Breast epithelium (tissue), 3 donors: ENCODE measurements around the gene CARD14.

Experiments used
- CTCF ChIP-seq, 3 donors: fragments of 450-650 bp; IDR thresholded peaks; one replicate each; pipeline ENCODE4 v1.5.1; 2016 to 2017; ENCODE audit warnings: antibody characterized with exemption in 3 of 3, mild to moderate bottlenecking in 3 of 3, moderate library complexity in 3 of 3
- POLR2A ChIP-seq: fragments of 450-650 bp; IDR thresholded peaks from one replicate; pipeline ENCODE4 v1.6.1; 2016; ENCODE audit warnings: antibody characterized with exemption, mild to moderate bottlenecking, moderate library complexity
- POLR2AphosphoS5 ChIP-seq, 3 donors: sonication (generic); formaldehyde crosslinking; IDR thresholded peaks; one replicate each; pipeline ENCODE4 v1.6.1; 2017; ENCODE audit warnings: antibody characterized with exemption in 3 of 3

GRCh38 chr17:80204626-80205468 lies 35.0 kb downstream of the CARD14 start:
- TF ChIP-seq CTCF (IDR thresholded peaks at IDR 0.05) (no peak), POLR2A (no peak), POLR2AphosphoS5 (IDR thresholded peaks at IDR 0.05) (no peak)
